Measurements from ENCODE around the gene INTS7. TPM values are rescaled to one million over a fixed set of nuclear protein-coding genes. Genes with fewer than 3 reads are reported as not detected.
"Not testable (repeated sequence)": the region's sequence is repeated elsewhere in the genome, so short reads cannot be mapped to it uniquely, and the experiment has no call there.

The INTS7 gene
- total RNA-seq, 2 donors from 2014 or later: 27.6 to 32.8 TPM

DNA sequence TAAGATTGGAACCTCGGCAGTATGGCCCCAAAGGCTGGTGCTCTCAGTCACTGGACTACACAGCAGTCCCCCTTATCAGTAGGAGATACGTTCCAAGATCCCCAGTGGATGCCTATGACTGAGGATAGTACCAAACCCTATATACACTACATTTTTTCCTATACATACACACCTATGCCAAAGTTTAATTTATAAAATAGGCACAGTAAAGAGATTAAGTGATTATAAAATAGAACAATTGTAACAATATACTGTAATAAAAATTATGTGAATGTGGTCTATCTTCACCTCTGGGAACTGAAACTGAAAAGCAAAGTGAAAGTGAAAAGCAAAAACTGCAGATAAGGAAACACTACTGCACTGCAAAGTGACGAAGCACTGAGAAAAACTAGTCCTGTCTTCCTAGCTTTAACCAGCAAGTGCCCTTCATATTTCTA, 96.8 kb downstream of the INTS7 start:
- Mint-ChIP-seq H3K27me3 (ENCODE audit: insufficient read depth) (no peaks in the 10 kb centered on the region), H3K4me1 (peaks cover 19% of the 10 kb centered on the region), H3K27ac (no peak overlapping the region), H3K4me3 (no peak overlapping the region), H3K36me3 (ENCODE audit: low read depth) (peaks cover 27% of the 10 kb centered on the region), H3K9me3 (no peaks in the 10 kb centered on the region)
- 90 to 100% methylated on average over 2 to 3 of the region's 3 CpGs for WGBS, 2 experiments (ENCODE audit: insufficient coverage in 1 of 2, insufficient read length in 1 of 2)
- peaks cover 21% of the 10 kb centered on the region for H3K36me3 ChIP-seq (ENCODE audit: control insufficient read depth, insufficient read depth, low read length)
- H3K27ac ChIP-seq (ENCODE audit: low read depth, low read length): no peak overlapping the region
- H3K9ac ChIP-seq (ENCODE audit: extremely low read depth, low read length, poor library complexity, severe bottlenecking): no peak overlapping the region
- no peaks in the 10 kb centered on the region for H3K27me3 ChIP-seq (ENCODE audit: control insufficient read depth, insufficient read depth, low read length, poor library complexity, severe bottlenecking)
- H3K9me3 ChIP-seq (ENCODE audit: control insufficient read depth, low read length): no peaks in the 10 kb centered on the region
- TF ChIP-seq, protein P1, sequence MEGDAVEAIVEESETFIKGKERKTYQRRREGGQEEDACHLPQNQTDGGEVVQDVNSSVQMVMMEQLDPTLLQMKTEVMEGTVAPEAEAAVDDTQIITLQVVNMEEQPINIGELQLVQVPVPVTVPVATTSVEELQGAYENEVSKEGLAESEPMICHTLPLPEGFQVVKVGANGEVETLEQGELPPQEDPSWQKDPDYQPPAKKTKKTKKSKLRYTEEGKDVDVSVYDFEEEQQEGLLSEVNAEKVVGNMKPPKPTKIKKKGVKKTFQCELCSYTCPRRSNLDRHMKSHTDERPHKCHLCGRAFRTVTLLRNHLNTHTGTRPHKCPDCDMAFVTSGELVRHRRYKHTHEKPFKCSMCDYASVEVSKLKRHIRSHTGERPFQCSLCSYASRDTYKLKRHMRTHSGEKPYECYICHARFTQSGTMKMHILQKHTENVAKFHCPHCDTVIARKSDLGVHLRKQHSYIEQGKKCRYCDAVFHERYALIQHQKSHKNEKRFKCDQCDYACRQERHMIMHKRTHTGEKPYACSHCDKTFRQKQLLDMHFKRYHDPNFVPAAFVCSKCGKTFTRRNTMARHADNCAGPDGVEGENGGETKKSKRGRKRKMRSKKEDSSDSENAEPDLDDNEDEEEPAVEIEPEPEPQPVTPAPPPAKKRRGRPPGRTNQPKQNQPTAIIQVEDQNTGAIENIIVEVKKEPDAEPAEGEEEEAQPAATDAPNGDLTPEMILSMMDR (conservative IDR thresholded peaks at IDR 0.05): no peak
- no peaks in the 10 kb centered on the region for H3K4me1 ChIP-seq (ENCODE audit: control insufficient read depth, insufficient read depth, low read length)
- no peak overlapping the region for H3K4me3 ChIP-seq (ENCODE audit: low read length)
- DNase-seq: no peak

- H3K27ac Mint-ChIP-seq; H3K4me3 Mint-ChIP-seq; H3K9me3 Mint-ChIP-seq; H3K9me3 ChIP-seq (ENCODE audit: control insufficient read depth, low read length); H3K36me3 ChIP-seq (ENCODE audit: control insufficient read depth, insufficient read depth, low read length); H3K27ac ChIP-seq (ENCODE audit: low read depth, low read length); DNase-seq; H3K27me3 ChIP-seq (ENCODE audit: control insufficient read depth, insufficient read depth, low read length, poor library complexity, severe bottlenecking); H3K4me3 ChIP-seq (ENCODE audit: low read length); H3K27me3 Mint-ChIP-seq (ENCODE audit: insufficient read depth); H3K4me1 ChIP-seq (ENCODE audit: control insufficient read depth, insufficient read depth, low read length); H3K9ac ChIP-seq (ENCODE audit: extremely low read depth, low read length, poor library complexity, severe bottlenecking): not testable (repeated sequence)
- H3K4me1 Mint-ChIP-seq: peaks cover 29% of the 10 kb centered on the region
- H3K36me3 Mint-ChIP-seq (ENCODE audit: low read depth): peaks cover 21% of the 10 kb centered on the region
- 96 to 100% methylated on average over 1 to 5 of the region's 5 CpGs for WGBS, 2 experiments (ENCODE audit: insufficient coverage in 1 of 2, insufficient read length in 1 of 2)
Measured at GRCh38 chr1:211937422-211937821, 97.9 kb downstream of the INTS7 start.

DNA sequence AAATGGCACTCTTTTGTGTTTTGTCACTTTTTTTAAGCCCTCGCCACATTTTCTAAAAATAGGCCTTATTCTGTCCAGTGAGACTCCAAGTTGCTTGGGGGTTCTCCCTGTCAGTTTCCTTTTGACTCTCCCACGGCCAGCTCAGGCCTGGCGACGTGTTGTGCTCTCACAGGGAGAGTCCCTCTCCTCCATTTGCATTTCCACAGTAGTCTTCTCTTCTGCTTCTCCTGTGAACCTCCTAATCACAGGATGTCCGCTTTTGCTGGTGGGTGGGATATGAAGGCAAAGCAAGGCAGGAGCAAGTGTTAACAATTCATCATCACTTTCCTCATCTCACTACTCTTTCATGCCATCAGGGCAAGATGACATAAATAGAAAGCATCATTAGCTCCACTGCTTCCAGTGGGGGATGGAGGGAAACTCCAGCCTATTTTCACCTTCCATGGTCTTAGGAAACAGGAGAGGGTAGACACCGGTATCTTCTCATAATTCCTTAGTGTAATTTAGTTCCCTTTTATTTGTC, 99.8 kb downstream of the INTS7 start:
- Mint-ChIP-seq H3K4me1 (peaks cover 29% of the 10 kb centered on the region), H3K27me3 (ENCODE audit: insufficient read depth) (no peaks in the 10 kb centered on the region), H3K27ac (no peak overlapping the region), H3K36me3 (ENCODE audit: low read depth) (peaks cover 2% of the 10 kb centered on the region), H3K4me3 (no peak overlapping the region), H3K9me3 (no peaks in the 10 kb centered on the region)
- Histone ChIP-seq H3K9ac (ENCODE audit: extremely low read depth, low read length, poor library complexity, severe bottlenecking) (no peak overlapping the region), H3K4me3 (ENCODE audit: low read length) (no peak overlapping the region), H3K36me3 (ENCODE audit: control insufficient read depth, insufficient read depth, low read length) (no peaks in the 10 kb centered on the region), H3K27ac (ENCODE audit: low read depth, low read length) (no peak overlapping the region), H3K27me3 (ENCODE audit: control insufficient read depth, insufficient read depth, low read length, poor library complexity, severe bottlenecking) (no peaks in the 10 kb centered on the region), H3K9me3 (ENCODE audit: control insufficient read depth, low read length) (no peaks in the 10 kb centered on the region), H3K4me1 (ENCODE audit: control insufficient read depth, insufficient read depth, low read length) (peaks cover 8% of the 10 kb centered on the region)
- 79 to 85% methylated on average over 4 to 6 of the region's 6 CpGs for WGBS, 2 experiments (ENCODE audit: insufficient coverage in 1 of 2, insufficient read length in 1 of 2)
- no peak for DNase-seq
- TF ChIP-seq, protein P1 (conservative IDR thresholded peaks at IDR 0.05): no peak

Data from endodermal cell (in vitro differentiated cells).